Measurements from ENCODE around the gene CYB561.

GRCh38 chr17:63442074-63442473, 4.0 kb downstream of the CYB561 start:
- TF ChIP-seq GABPA (tag; conservative IDR thresholded peaks at IDR 0.05; ENCODE audit: low read depth) (no peak), ZNF785 (CRISPR knock-in tag; IDR thresholded peaks at IDR 0.05) (no peak), USF2 (CRISPR knock-in tag; IDR thresholded peaks at IDR 0.05) (no peak), USF1 (CRISPR knock-in tag; IDR thresholded peaks at IDR 0.05) (no peak), CTCF (IDR thresholded peaks at IDR 0.05 in 2 of 3, conservative IDR thresholded peaks at IDR 0.05 in 1 of 3; ENCODE audit: insufficient read depth in 2 of 3, low read depth in 1 of 3, low read length in 3 of 3) (no peak), IRF1 (CRISPR knock-in tag; IDR thresholded peaks at IDR 0.05; ENCODE audit: borderline replicate concordance) (no peak), MTA1 (IDR thresholded peaks at IDR 0.05; ENCODE audit: borderline replicate concordance) (no peak)
